ENCODE measurements around the gene METTL1.

The METTL1 gene

GRCh38 chr12:57736741-57737466, 35.0 kb downstream of the METTL1 start:
- no peak for DNase-seq (ENCODE audit: low spot score)

DNA sequence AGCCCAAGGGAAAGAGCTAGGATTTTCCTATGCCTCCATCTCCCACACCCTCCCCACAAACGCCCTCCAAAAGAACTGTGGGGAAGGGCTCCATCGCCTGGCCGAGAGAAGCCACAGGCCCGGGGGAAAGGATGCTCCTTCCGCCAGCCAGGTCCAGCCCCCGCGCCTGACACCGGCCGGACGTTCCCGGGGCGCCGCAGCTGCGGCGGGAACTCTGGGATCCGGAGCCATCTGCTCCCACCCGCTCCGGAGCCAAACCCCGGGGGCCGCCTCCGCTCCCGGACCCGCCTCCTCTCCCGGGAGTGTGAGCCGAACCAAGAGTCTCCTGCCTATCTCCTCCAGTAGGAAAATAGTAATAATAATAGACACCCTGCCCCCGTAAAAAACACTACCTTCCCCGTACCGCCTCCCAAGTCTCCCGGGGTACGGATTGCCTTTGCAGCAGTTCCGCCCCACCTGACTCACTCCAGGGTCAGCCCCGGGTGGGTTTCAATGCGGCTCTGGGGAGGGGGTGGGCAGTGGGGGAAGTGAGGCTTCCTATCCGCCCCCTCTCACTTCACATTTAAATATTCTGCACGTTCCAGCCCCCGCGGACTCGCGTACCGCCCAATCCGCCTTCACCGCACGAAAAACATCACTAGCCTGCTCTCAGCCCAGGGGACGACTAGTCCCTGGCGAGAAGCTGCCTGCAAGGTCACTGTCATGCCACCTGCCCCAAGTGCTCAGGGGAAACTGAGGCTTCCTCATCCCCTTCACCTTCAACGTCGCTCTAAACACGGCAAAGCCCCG, 35.8 kb downstream of the METTL1 start:
- DNase-seq (ENCODE audit: low spot score): no peak

- DNase-seq (ENCODE audit: low spot score): no peak
Measured at GRCh38 chr12:57735198-57735855, 36.6 kb downstream of the METTL1 start.

DNA sequence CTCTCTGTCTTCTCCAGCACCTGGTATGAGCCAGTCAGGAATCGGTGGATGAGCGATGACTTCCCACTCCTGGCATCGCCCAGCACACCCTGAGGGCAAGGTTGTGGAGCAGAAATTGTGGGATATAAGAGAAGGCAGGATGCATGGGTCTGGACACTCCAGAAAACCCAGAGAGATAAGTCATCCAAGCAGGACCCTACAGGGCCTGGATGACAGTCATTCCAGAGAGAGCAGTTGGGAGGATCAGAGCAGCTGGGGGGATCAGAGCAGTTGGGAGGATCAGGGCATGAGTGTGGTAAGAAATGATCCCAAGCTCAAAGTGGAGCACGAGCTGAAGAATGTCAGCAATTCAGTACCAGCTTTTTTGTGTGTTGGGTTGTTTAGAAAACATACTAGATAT, 37.3 kb downstream of the METTL1 start:
- no peak for DNase-seq (ENCODE audit: low spot score)

- no peak for DNase-seq (ENCODE audit: low spot score)
Measured at GRCh38 chr12:57733928-57734327, 38.0 kb downstream of the METTL1 start.

- no peak for DNase-seq (ENCODE audit: low spot score)
Measured at GRCh38 chr12:57732726-57733593, 38.9 kb downstream of the METTL1 start.

GRCh38 chr12:57732270-57732669, 39.6 kb downstream of the METTL1 start:
- no peak for DNase-seq (ENCODE audit: low spot score)

- DNase-seq (ENCODE audit: low spot score): no peak
Measured at GRCh38 chr12:57731411-57732080, 40.4 kb downstream of the METTL1 start.

GRCh38 chr12:57730336-57731067, 41.4 kb downstream of the METTL1 start:
- no peak for DNase-seq (ENCODE audit: low spot score)

- DNase-seq (ENCODE audit: low spot score): no peak
Measured at GRCh38 chr12:57729321-57729844, 42.5 kb downstream of the METTL1 start.

DNA sequence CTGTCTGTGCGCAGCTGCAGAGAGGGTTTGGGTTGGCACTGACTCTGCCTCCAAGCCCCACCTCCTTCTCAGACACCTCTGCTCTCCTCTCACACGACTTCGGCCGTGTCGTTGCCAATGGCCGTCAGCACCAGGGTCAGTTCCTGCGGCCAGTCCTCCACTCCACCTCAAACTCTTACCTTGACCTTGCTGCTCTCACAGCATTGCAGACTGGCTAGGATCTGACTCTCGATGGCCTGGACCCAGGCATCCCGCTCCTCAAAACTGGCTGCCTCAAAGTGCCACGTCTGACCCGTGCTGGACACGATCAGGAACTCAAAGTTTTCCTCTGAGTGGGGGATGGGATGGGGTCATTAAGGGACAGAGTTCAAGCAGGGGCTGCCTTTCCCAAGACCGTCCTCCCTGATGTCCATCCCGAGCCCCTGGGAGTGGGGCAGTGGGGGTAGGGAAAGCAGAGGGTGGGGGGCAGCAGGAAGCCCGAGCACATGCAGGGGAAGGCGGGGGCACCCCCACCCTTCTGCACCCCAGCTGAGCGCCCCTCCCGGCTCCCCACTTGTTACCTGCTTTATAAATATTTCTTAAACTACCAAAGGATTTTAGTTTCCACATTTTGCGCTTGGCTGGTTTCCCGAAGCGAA, 44.0 kb downstream of the METTL1 start:
- DNase-seq (ENCODE audit: low spot score): no peak

DNA sequence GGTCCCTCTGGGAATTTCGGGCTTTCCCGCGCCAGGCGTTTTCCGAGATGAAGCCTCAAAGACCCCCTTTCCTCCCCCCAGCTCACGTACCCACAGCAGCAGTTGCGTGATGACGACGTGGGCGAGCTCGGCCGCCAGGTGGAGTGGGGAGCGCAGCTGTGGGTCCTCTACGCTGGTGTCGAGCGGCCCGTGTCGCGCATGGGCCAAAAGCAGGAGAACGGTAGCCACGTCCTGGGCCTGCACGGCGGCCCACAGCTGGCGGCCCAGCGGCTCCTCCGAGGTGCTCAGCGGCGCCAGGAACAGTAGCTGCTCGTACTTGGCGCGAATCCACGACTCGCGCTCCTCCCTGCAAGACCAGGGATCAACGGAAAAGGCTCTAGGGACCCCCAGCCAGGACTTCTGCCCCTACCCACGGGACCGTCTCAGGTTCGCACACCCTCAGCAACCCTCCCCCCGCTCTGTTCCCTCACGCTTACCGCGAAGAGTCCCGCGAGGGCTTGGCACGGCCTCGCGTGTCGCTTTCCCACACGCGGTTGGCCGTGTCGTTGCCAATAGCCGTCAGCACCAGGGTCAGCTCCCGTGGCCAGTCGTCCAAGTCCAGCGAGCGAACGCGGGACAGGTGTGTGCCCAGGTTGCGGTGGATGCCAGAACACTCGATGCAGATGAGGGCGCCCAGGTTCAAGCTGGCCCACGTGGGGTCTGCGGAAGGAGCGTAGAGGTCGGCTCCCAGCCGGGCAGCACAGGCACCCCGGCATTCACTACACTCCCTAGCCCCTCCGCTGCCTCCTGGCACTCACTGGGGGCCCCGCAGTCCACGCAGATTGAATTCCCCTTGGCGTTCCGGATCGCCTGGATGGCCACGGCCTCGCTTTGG, 44.8 kb downstream of the METTL1 start:
- no peak for DNase-seq (ENCODE audit: low spot score)

DNA sequence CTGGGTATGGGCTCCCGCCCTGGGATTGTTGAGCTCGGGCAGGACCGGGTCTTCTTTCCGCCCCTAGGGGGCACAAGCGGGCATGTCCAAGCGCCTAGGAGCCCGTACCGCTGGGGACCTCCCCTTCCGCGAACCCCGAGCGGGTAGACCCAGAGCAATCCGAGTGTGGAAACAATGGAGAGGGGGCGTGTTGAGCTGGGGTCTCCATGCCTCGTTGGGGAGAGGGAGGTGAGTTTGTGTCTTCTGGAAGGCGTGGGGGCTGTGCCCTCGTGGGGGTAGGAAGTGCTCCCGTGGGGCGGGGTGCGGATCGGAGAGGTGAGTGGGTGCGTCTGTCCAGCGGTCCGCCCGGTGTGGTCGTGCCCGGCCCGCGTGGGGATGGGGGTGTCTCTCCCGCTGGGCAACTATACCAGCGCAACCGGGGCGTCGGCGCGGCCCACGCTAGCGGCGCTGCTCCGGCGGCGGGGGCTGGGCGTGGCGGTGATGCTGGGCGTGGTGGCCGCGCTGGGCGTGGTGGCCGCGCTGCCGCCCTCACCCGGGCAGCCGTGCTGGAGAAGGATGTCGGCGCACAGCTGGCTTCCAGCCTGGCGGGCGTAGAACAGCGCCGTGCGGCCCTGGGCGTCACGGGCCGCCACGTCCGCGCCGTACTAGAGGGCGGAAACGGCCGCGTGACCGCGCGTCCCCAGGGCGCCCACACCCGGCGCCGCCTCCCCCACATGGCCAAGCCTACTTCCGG, 45.6 kb downstream of the METTL1 start:
- peak; percentile 14 for DNase-seq (ENCODE audit: low spot score)

DNA sequence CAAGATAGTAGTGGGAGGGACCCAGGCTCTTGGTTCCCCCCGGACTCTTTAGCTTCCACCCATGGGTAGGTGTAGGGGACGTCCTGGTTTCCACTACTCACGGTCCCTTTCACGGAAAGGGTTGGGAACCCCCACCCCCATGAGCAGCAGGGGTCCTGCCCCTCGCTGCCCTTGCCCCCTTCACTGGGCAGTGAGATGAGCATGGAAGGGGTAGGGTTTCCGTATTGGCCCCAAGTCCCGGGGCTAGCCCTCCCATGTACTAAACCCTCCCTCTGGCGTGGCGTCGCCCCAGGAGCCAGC, 46.1 kb downstream of the METTL1 start:
- no peak for DNase-seq (ENCODE audit: low spot score)

DNA sequence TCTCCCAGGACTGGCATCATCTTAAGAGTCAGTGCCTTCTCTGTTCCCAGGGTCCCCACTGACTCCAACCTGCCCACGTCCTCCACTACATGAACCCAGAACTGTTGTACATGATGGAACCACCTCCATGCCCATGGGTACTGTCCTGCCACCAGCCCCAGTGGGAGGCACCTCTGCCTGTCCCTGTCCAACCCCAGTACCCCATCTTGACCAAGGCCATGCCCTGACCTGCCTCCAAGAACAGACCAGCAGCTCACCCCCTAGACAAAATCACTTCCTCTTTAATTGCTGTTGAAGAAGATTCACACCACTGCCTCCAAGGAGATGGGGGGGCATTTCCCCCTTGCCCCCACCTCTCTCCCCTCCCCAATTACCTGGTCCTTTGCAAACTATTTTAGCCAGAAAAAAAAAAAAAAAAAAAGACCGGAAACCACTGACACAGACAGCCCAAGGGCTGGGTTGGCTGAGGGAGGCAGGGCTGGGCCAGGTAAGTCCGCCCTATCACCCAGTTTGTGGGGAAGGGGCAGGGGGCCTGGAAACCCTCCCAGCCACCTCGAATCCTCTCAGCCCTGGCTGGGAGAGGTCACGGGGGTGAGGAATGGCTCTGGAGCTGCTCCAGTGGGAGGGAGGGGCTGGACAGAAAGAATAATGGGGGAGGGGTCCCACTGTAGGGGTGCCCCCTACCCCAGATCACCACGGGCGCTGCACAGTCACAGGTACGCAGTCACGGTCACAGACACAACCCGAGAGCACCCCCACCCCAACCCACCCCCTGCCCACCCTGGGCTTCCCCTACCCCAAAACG, 46.8 kb downstream of the METTL1 start:
- no peak for DNase-seq (ENCODE audit: low spot score)

DNA sequence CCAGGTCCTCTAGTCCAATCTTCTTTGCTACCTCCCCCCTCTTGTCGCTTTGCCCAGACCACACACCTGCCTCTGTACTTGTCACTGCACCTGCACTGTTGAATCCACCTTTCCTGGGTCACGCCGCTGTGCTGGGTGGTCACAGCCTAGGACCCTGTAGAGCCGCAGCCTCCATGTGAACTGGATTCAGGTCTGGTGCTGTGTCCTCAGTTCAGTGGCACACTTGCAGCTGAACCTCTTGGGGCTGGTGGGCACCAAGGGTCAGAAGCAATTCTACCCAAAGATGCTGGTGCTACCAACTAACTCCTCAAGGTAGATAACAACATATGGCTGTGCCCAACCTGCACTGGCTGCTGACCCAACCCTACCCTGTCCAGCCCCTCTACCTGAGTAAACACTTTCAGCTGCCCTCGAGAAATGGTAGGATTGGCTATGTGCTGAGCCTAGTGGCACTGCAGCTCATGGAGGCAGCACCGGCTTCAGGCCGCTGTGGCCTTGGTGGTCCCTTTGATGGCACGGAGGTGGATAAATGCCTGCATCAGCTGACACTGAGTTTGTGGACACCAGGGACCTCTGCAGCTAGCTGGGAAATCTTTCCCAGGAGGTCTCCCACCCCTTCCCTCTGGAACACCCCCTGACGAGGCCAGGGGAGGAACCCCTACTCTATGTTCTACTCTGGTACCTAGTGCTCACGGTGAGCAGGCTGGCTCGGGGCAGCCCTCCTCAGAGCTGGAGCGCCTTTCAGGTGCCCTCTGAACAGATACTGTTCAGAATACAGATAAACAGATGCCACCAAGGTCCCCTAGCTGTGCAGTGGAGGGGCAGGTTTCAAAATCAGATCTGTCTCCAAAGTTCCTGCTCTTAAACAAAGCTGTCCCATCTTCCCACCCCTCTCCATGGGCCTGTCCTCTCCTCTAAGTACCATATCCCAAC, 47.6 kb downstream of the METTL1 start:
- no peak for DNase-seq (ENCODE audit: low spot score)

- DNase-seq (ENCODE audit: low spot score): no peak
Measured at GRCh38 chr12:57723630-57723962, 48.3 kb downstream of the METTL1 start.

Data from CD4-positive, alpha-beta T cell treated with Interleukin-15 for 4 hours (primary cell).